Measurements from ENCODE around the gene PKMYT1.
"Not testable (repeated sequence)": the region's sequence is repeated elsewhere in the genome, so short reads cannot be mapped to it uniquely, and the experiment has no call there.

Gene PKMYT1

DNA sequence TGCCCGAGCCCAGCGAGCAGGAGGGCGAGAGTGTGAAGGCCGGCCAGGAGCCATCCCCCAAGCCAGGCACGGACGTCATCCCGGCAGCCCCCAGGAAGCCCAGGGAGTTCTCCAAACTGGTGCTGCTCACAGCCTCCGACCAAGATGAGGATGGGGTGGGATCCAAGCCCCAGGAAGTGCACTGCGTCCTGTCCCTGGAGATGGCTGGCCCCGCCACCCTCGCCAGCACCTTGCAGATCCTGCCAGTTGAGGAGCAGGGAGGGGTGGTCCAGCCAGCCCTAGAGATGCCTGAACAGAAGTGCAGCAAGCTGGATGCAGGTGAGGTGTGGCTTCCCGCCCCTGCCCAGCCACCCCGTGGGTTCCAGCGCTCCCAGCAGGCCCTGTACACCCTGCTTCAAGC is 50.6 kb downstream of the PKMYT1 start:
- no peak for DNase-seq

DNA sequence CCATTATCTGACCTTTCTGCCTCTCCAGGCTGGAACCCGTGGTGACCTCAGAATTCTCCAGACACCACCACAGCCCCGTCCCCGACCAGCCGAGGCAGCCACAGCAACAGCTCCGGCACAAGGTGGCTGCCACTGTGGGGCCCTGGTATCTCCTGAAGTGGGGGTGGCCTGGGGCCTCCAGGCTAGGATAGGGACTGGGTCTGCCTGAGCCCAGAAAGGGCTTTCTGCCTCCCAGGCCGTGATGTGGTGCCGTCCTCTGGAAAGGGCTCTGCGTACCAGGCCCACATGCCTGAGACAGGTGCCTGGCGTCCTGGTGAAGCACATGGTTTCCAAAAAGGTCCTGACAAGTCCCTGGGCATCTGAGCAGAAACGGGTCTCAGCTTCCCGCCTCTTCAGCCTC is 51.5 kb downstream of the PKMYT1 start:
- DNase-seq = no peak

DNA sequence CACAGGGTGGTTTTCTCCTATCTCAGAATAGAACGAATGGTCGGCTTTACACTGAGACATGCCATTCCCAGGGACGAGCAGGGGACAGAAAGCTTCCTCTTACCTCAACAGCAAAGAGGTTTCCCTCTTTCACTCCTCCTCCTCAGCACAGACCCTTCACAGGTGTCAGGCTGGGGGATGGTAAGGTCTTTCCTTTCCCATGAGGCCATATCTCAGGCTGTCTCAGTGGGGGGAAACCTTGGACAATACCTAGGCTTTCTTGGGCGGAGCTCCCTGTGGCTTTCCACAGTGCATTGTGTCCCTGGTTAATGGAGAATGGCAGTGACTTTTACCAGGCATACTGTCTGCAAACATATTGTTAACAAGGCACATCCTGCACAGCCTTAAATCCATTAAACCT is 52.1 kb downstream of the PKMYT1 start:
- DNase-seq = not testable (repeated sequence)

DNA sequence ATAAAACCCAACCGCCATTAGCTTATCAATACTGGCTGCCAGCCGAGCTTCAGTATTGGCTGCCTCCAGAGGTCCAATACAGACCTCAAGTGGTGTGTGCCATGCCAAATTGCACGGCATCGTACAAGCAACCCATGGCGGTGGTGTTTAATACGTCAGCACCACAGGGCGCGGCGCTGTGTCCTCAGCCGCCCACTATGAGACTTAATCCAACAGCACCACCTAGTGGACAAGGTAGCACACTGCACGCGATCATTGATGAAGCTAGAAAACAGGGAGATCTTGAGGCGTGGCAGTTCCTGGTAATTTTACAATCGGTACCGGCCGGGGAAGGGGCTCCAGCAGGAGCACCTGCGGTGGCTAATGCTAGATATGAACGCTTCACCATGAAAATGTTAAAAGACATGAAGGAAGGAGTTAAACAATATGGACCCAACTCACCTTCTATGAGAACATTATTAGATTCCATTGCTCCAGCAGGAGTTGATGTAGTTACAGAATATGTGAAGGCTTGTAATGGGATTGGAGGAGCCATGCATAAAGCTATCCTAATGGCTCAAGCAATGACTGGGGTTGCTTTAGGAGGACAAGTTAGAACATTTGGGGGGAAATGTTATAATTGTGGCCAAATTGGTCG is 53.1 kb downstream of the PKMYT1 start:
- DNase-seq = peak; percentile 96

DNA sequence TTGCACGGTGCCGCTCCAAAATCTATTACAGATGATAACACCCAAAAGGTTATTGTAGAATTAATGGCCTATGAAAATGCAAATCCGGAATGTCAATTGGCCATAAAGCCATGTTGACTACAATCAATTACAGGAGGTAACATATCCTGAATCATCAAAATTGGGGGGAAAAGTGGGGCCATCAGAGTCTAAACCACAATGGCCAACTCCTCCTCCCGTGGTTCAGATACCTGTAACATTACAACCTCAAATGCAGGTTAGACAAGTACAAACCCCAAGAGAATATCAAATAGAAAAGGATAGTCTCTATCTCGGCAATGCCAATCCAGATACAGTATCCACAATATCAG is 53.6 kb downstream of the PKMYT1 start:
- DNase-seq = no peak

DNA sequence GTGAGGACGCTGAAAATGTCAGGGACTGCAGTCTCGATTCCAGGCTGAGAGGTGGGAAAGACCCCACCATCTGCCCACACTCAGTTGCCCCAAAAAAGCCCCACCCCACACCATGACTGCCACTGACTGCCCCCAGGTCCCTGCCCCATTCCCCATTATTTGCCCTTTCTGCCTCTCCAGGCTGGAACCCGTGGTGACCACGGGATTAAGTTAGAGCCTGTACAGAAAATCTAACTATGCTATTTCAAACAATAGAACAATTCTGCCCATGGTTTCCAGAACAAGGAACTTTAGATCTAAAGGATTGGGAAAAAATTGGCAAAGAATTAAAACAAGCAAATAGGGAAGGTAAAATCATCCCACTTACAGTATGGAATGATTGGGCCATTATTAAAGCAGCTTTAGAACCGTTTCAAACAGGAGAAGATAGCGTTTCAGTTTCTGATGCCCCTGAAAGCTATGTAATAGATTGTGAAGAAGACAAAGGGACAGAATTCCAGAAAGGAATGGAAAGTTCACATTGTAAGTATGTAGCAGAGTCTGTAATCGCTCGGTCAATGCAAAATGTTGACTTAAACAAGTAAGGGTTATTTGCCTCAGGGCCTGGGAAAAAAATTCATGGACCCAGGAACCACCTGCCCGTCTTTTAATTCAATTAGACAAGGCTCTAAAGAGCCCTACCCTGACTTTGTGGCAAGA is 54.1 kb downstream of the PKMYT1 start:
- peak; percentile 40 for DNase-seq

DNA sequence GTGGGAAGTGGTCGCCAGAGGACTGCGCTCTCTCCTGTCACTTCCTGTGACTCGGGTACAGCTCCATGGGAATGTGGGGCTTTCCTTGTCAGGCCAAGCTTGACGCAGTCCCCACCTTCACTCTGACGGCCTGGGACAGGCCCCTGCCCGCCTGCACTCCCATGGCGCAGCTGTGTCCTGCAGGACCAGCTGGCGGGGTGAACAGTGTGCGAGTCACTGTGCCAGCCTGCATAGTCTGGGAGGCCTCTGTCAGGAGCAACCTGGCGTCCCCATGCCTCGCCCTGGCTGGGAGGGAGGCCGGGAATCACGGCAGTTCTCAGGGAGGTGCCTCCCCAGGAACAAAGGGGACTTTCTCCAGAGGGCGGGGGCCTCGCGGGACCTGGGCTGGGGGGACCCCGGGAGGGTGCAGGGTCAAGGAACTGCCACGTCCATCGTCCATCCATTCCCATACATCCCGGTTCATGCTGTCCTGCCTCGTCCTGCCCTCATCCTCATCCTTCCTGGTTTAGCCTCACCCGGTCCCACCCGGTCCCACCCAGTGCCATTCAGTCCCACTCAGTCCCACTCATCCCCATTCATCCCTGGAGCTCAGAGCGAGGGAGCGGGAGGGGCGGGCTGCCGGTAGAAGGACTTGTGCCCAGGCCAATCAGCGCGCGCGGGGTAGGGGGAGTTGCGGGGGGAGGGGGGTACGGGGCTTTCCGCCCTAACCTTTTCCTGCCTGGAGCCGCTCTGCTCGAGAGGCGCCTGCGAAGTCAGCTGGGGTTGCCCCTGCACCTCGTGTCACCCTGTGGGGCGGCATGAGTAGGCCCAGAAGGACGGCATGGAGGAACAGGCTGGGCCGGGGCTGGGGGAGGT is 55.1 kb downstream of the PKMYT1 start:
- peak; percentile 65 for DNase-seq

DNA sequence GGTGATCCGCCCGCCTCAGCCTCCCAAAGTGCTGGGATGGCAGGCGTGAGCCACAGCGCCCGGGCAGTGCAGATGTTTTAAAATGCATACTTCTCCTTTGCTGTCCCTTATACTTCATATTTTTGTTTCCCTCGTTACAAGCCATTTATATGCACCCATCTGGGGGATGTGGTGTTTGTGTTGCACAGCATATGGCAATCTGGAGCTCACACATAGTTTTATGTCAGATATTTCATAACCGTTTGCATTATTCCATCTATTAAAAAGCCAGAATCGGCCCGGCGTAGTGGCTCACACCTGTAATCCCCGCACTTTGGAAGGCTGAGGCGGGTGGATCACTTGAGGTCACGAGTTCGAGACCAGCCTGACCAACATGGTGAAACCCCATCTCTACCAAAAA is 56.8 kb downstream of the PKMYT1 start:
- no peak for DNase-seq
